Measurements from ENCODE around the gene APBA2.

GRCh38 chr15:28911310-28911931 lies 25.6 kb downstream of the APBA2 start:
- TF ChIP-seq CTCF (IDR thresholded peaks at IDR 0.05; ENCODE audit: low read depth, low read length) (no peak), EZH2phosphoT487 (IDR thresholded peaks at IDR 0.05; ENCODE audit: low read depth) (no peak)
